NT2/D1 (cell line): ENCODE measurements around the gene GULP1.
"Not testable (repeated sequence)": the region's sequence is repeated elsewhere in the genome, so short reads cannot be mapped to it uniquely, and the experiment has no call there.

ENCODE experiments used
- DNase-seq: peaks from one replicate; pipeline ENCODE4 v3.0.0-alpha.2; 2011; ENCODE audit warnings: low read depth, low spot score
- H3K27me3 ChIP-seq: 2 replicates; pipeline ENCODE4 v1.6.0; 2011; ENCODE audit warnings: mild to moderate bottlenecking; ENCODE audit not compliant: insufficient read length, insufficient read depth
- H3K36me3 ChIP-seq: 2 replicates; pipeline ENCODE4 v1.6.1; 2011; ENCODE audit warnings: mild to moderate bottlenecking, low read length, mixed read lengths; ENCODE audit not compliant: insufficient read depth, insufficient read length
- H3K4me1 ChIP-seq: 2 replicates; pipeline ENCODE4 v1.5.1; 2011; ENCODE audit not compliant: insufficient read depth, insufficient read length
- H3K4me3 ChIP-seq: 2 replicates; pipeline ENCODE4 v1.5.1; 2011; ENCODE audit warnings: low read depth; ENCODE audit not compliant: insufficient read length
- H3K9ac ChIP-seq: 2 replicates; pipeline ENCODE4 v1.6.0; 2011; ENCODE audit warnings: low read depth; ENCODE audit not compliant: insufficient read length
- H3K9me3 ChIP-seq: 2 replicates; pipeline ENCODE4 v1.5.1; 2011; ENCODE audit warnings: mild to moderate bottlenecking, low read length; ENCODE audit not compliant: insufficient read depth
- SUZ12 ChIP-seq: IDR thresholded peaks from 2 replicates; pipeline ENCODE4 v1.6.1; 2011; ENCODE audit not compliant: insufficient read length, insufficient read depth; ENCODE audit errors: extremely low read depth
- YY1 ChIP-seq: IDR thresholded peaks from 2 replicates; pipeline ENCODE4 v1.6.1; 2011; ENCODE audit not compliant: insufficient read length, insufficient read depth
- ZNF274 ChIP-seq: IDR thresholded peaks from 2 replicates; pipeline ENCODE4 v1.6.1; 2011; ENCODE audit warnings: mild to moderate bottlenecking, low read depth, low read length

GULP1 gene

DNA sequence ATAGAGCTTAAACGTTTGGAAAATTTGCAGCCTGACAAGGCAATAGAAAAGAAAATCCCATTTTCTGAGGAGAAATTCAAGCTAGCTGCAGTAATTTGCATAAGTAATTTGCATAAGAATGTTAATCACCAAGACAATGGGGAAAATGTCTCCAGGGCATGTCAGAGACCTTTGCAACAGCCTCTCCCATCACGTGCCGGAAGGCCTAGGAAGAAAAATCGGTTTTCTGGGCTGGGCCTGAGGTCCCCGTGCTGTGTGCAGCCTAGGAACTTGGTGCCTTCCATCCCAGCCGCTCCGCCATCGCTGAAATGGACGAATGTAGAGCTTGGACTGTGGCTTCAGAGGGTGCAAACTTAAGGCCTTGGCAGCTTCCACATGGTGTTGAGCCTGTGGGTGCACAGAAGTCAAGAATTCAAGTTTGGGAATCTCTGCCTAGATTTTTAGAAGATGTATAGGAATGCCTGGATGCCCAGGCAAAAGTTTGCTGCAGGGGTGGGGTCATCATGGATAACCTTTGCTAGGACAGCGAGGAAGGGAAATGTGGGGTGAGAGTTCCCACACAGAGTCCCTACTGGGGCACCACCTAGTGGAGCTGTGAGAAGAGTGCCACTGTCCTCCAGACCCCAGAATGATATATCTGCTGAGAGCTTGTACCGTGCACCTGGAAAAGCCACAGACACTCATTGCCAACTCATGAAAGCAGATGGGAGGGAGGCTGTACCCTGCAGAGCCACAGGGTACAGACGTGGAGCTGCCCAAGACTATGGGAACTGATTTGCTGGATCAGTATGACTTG is 164.6 kb downstream of the GULP1 start:
- H3K9ac ChIP-seq: no peak overlapping the region
- peak; percentile 49 for DNase-seq
- H3K4me1 ChIP-seq: no peaks in the 10 kb centered on the region
- no peak for TF ChIP-seq ZNF274
- no peak for TF ChIP-seq YY1
- no peak for TF ChIP-seq SUZ12
- no peaks in the 10 kb centered on the region for H3K36me3 ChIP-seq
- no peak overlapping the region for H3K4me3 ChIP-seq
- H3K27me3 ChIP-seq: no peaks in the 10 kb centered on the region
- H3K9me3 ChIP-seq: peaks cover 46% of the 10 kb centered on the region

GRCh38 chr2:188459061-188459460 is 167.4 kb downstream of the GULP1 start:
- H3K9ac ChIP-seq: no peak overlapping the region
- H3K9me3 ChIP-seq: peaks cover 37% of the 10 kb centered on the region
- no peaks in the 10 kb centered on the region for H3K27me3 ChIP-seq
- DNase-seq: no peak
- H3K4me3 ChIP-seq: no peak overlapping the region
- H3K4me1 ChIP-seq: no peaks in the 10 kb centered on the region
- TF ChIP-seq YY1 (no peak), SUZ12 (no peak), ZNF274 (no peak)
- H3K36me3 ChIP-seq: no peaks in the 10 kb centered on the region

- H3K9ac ChIP-seq, H3K27me3 ChIP-seq, H3K36me3 ChIP-seq, H3K9me3 ChIP-seq, DNase-seq, H3K4me3 ChIP-seq, H3K4me1 ChIP-seq: not testable (repeated sequence)
Observed at GRCh38 chr2:188466078-188466477, 174.4 kb downstream of the GULP1 start.

DNA sequence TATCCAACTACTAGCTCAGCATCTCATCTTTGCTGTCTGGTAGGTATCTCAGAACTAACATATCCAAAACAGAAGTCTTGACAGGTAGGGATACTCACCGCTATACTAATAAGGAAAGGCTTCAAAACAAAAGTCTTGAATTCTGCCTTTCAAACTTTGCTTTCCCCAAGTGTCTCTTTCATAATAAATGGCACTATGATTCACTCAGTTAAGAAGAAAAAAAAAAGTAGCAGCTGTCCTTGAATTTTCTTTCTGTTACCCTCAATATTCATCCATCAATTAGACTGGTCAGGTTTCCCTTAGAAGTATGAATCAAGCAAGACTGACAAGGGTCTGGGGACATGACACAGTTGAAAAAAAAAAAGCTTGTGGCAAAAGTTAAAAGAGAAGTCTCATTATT is 175.1 kb downstream of the GULP1 start:
- TF ChIP-seq YY1 (no peak), SUZ12 (no peak), ZNF274 (no peak)
- Histone ChIP-seq H3K4me1 (no peaks in the 10 kb centered on the region), H3K36me3 (no peaks in the 10 kb centered on the region), H3K27me3 (no peaks in the 10 kb centered on the region), H3K9ac (no peak overlapping the region), H3K9me3 (no peaks in the 10 kb centered on the region; the same call in 1 of the 2 replicates), H3K4me3 (no peak overlapping the region)
- no peak for DNase-seq

DNA sequence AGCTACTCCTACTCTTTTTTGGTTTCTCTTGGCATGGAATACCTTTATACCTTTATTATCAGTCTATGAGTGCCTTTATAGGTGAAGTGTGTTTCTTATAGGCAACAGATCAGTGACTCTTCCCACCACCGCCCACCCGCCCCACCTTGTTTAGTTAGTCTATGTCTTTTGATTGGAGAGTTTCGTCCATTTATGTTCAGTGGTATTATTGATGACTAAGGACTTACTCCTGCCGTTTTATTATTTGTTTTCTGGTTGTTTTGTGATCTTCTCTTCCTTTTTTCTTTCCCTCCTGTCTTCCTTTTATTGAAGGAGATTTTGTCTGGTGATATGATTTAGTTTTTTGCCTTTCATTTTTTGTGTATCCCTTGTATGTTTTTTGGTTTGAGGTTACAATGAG is 179.5 kb downstream of the GULP1 start:
- TF ChIP-seq ZNF274 (no peak), SUZ12 (no peak), YY1 (no peak)
- no peaks in the 10 kb centered on the region for H3K36me3 ChIP-seq
- H3K4me3 ChIP-seq: no peak overlapping the region
- H3K27me3 ChIP-seq: no peaks in the 10 kb centered on the region
- H3K9ac ChIP-seq: no peak overlapping the region
- DNase-seq: no peak
- no peaks in the 10 kb centered on the region; the same call in 1 of the 2 replicates for H3K9me3 ChIP-seq
- no peaks in the 10 kb centered on the region for H3K4me1 ChIP-seq

DNA sequence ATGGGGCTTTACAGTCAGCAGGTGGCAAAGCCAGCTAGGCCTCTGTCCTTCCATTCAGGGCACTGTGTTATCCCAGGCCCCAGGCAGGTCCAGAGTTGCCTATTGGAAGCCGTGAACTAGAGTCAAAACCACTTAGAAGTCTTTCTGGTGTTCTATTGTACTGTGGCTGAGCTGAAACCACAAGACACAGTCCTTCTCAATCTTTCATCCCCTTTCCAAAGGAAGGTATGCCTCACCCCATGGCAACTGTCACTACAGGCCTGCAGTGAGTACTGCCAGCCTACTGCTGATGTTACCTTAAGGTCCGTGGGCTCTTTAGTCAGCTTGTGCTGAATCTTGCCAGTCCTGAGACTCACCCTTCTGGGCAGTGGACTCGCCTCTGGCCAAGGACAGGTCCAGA is 181.6 kb downstream of the GULP1 start:
- no peaks in the 10 kb centered on the region; the same call in 1 of the 2 replicates for H3K9me3 ChIP-seq
- H3K4me1 ChIP-seq: no peaks in the 10 kb centered on the region
- no peak for DNase-seq
- TF ChIP-seq SUZ12 (no peak), ZNF274 (no peak), YY1 (no peak)
- no peak overlapping the region for H3K4me3 ChIP-seq
- H3K36me3 ChIP-seq: no peaks in the 10 kb centered on the region
- H3K27me3 ChIP-seq: no peaks in the 10 kb centered on the region
- no peak overlapping the region for H3K9ac ChIP-seq

- Histone ChIP-seq H3K4me1 (no peaks in the 10 kb centered on the region), H3K36me3 (no peaks in the 10 kb centered on the region), H3K4me3 (no peak overlapping the region), H3K9ac (no peak overlapping the region), H3K9me3 (no peaks in the 10 kb centered on the region; the same call in 1 of the 2 replicates), H3K27me3 (no peaks in the 10 kb centered on the region)
- DNase-seq: no peak
- TF ChIP-seq ZNF274 (no peak), YY1 (no peak), SUZ12 (no peak)
Observed at GRCh38 chr2:188474316-188474715, 182.6 kb downstream of the GULP1 start.

DNA sequence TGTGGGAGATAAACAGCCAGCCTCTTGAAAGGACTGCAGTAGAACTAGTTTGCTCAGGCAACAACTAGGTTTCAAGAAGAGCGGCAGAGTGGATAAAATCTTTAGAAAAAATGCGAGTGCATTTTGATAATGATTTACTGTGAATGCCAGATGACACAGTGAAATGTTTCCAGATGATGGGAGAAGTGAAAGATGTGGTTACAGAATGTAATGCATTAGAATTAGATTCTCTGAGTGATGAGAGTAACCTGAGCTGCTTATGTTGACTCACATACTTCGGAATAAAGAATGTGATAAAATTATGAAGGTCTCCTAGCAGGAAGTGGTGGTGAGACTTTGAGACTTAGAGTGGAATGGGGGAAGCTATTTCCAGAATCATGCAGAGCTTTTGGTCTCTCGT is 184.3 kb downstream of the GULP1 start:
- Histone ChIP-seq H3K4me1 (no peaks in the 10 kb centered on the region), H3K27me3 (no peaks in the 10 kb centered on the region), H3K36me3 (no peaks in the 10 kb centered on the region), H3K9ac (no peak overlapping the region), H3K9me3 (no peaks in the 10 kb centered on the region), H3K4me3 (no peak overlapping the region)
- no peak for TF ChIP-seq ZNF274
- TF ChIP-seq YY1: no peak
- no peak for TF ChIP-seq SUZ12
- no peak for DNase-seq
